ENCODE results near the gene STAG2.

The STAG2 gene

GRCh38 chrX:123971982-123972381, 10.5 kb downstream of the STAG2 start:
- no peak for TF ChIP-seq CTCF (IDR thresholded peaks at IDR 0.05; ENCODE audit: insufficient read depth, low read length, missing control alignments)
- no peak for DNase-seq (ENCODE audit: low read depth, low spot score)
- ChIA-PET CTCF (interaction anchor here (0.7 to 1.0 kb wide), 2 partner anchors 11 to 46 kb away, joined by 3 read pairs; no protein-coding TSS in a partner anchor), POLR2A (no interaction called here)
- H3K4me3 ChIP-seq (ENCODE audit: low read depth, low read length): no peak overlapping the region

- CTCF ChIA-PET: interaction anchor here (0.9 to 1.0 kb wide), 2 partner anchors 14 to 141 kb away, joined by 3 to 5 read pairs; no protein-coding TSS in a partner anchor
- POLR2A ChIA-PET: no interaction called here
- no peak overlapping the region for H3K4me3 ChIP-seq (ENCODE audit: low read depth, low read length)
- TF ChIP-seq CTCF (IDR thresholded peaks at IDR 0.05; ENCODE audit: insufficient read depth, low read length, missing control alignments): no peak
- no peak for DNase-seq (ENCODE audit: low read depth, low spot score)
These were observed 12.4 kb downstream of the STAG2 start for GRCh38 chrX:123973921-123974320.

- no peak overlapping the region for H3K4me3 ChIP-seq (ENCODE audit: low read depth, low read length)
- ChIA-PET POLR2A (no interaction called here), CTCF (interaction anchor here (1.0 kb wide), 1 partner anchor 142 kb away, joined by 3 read pairs; no protein-coding TSS in a partner anchor)
- TF ChIP-seq CTCF (IDR thresholded peaks at IDR 0.05; ENCODE audit: insufficient read depth, low read length, missing control alignments): no peak
- DNase-seq (ENCODE audit: low read depth, low spot score): no peak
These were observed 13.7 kb downstream of the STAG2 start for GRCh38 chrX:123975180-123975579.

DNA sequence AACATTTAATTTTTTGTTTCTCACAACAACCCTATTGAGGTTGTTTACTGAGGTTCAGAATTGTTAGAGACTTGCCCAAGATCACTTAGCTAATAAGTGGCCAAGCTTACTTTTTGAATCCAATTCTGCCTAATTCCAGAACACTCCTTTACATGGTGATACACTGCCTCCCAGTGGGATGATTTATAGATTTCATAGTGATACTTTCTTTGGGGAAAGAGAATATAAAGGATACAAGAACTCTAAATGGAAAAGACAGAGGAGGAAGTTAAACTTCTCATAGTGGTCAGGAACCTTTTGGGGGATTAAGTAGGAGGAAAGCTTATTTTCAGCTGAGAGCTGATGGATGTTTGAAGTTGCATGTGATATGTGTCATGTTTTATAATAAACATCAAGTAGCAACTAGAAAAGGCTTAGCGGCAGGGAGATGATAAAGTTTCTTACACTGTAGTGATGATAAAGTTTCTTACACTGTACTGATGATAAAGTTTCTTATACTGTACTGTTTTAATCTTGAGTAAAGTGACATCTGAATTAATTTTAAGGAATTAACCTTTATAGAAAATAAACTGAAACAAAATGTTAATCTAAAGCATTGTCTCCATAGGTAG, 15.3 kb downstream of the STAG2 start:
- CTCF ChIA-PET: interaction anchor here (0.6 to 1.8 kb wide), 13 partner anchors 9 to 779 kb away, joined by 3 to 18 read pairs (median 4); no protein-coding TSS in a partner anchor
- no peak for DNase-seq (ENCODE audit: low read depth, low spot score)

DNA sequence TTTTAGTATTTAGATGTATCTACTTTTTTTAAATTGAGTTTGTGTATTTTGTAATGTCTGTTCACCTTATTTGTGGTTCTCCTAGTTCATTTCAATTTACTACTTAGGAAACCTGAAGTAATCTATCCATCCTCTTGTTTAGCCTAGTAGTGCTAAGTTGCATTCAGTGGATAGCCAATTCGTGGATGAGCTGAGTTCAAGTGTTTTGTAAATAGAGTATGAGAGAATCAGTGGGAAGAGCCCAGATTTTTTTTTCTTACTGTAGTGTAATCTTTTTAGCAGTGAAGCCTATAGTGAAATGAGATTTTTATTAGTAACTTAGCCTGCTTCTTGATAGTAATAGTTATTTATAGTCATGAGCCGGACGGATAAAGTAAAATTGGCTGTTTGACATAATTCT, 21.7 kb downstream of the STAG2 start:
- ChIA-PET POLR2A (no interaction called here), CTCF (no interaction called here)
- no peak for DNase-seq (ENCODE audit: low read depth, low spot score)
- TF ChIP-seq CTCF (IDR thresholded peaks at IDR 0.05; ENCODE audit: insufficient read depth, low read length, missing control alignments): no peak
- no peak overlapping the region for H3K4me3 ChIP-seq (ENCODE audit: low read depth, low read length)

More for the DNA sequence above, 15.3 kb downstream of the STAG2 start:
- POLR2A ChIA-PET: interaction anchor here (0.9 kb wide), 1 partner anchor 144 kb away, joined by 3 read pairs; no protein-coding TSS in a partner anchor
- TF ChIP-seq CTCF (IDR thresholded peaks at IDR 0.05; ENCODE audit: insufficient read depth, low read length, missing control alignments): no peak
- no peak overlapping the region for H3K4me3 ChIP-seq (ENCODE audit: low read depth, low read length)

DNA sequence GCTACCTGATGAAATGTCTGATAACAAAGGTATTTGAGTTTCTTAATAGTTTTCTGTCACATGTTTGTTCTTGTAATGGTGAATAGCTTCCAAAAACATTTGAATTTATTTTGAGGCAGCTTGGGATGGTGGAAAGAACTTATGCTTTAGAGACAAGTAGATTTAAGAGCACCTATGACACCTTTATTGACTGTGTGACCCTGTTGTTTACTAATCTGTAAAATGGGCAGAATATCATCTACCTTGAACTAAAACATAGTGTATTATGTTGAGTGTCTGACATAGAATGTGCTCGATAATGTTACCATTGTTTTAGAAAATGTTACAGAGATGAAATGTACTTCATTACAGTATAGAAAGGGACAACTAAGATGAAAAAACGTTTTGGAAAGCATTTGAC, 24.9 kb downstream of the STAG2 start:
- H3K4me3 ChIP-seq (ENCODE audit: low read depth, low read length): no peak overlapping the region
- DNase-seq (ENCODE audit: low read depth, low spot score): no peak
- ChIA-PET POLR2A (no interaction called here), CTCF (no interaction called here)
- no peak for TF ChIP-seq CTCF (IDR thresholded peaks at IDR 0.05; ENCODE audit: insufficient read depth, low read length, missing control alignments)

Measured in AG04449 (cell line).